Choroid plexus epithelial cell (primary cell): ENCODE measurements around the gene FOXK1.
"Not testable (repeated sequence)": the region's sequence is repeated elsewhere in the genome, so short reads cannot be mapped to it uniquely, and the experiment has no call there.

Experiments
- DNase-seq: peaks from one replicate; pipeline ENCODE4 v3.0.0-alpha.2; 2010; ENCODE audit warnings: low read depth
- H3K4me3 ChIP-seq: 2 replicates; pipeline ENCODE4 v1.5.1; 2011; ENCODE audit warnings: low read depth, mild to moderate bottlenecking, control low read depth, low read length, moderate library complexity
- TF ChIP-seq, protein P1 (sequence below): conservative IDR thresholded peaks from 2 replicates; pipeline ENCODE4 v1.5.1; 2011; ENCODE audit warnings: low read depth, mild to moderate bottlenecking, control low read depth, inconsistent platforms, low read length, moderate library complexity

Gene FOXK1

DNA sequence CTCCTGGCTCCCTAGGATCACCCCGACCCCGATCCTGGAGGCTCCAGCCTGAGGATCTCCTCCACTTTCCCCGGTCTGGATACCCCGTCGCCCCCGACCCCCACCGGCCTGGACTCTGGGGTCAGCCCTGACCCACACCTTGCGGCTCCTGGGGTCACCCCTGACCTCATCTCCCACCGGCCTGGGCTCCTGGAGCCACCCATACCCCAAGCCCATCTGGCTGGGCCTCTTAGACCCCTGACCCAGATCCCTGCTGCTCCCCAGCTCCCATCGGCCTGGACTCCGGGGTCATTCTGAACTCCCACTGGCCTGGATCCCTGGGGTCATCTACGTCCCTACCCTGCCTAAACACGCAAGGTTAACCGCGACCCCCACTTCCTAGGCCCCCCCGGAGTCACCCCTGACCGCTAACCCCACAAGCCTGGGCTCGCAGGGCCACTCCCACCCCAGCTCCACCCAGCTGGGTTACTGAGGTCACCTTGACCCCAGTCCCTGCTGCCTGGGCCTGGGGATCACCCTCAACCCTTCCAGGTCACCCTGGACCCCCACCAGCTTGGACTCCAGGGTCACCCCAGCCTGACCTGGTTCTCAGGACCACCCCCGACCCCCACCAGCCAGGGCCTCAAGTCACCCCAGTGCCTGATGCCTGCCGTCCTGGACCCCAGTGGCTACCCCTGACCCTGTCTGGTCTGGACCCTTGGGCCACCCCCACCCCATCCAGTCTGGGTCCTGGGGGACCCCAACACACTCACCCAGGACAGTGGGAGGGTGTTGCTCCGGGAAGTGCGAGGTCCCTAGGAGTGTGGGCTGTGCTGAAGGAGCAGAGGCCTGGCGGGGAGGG, 1.2 kb downstream of the FOXK1 start:
- DNase-seq: no peak
- TF ChIP-seq, protein P1, sequence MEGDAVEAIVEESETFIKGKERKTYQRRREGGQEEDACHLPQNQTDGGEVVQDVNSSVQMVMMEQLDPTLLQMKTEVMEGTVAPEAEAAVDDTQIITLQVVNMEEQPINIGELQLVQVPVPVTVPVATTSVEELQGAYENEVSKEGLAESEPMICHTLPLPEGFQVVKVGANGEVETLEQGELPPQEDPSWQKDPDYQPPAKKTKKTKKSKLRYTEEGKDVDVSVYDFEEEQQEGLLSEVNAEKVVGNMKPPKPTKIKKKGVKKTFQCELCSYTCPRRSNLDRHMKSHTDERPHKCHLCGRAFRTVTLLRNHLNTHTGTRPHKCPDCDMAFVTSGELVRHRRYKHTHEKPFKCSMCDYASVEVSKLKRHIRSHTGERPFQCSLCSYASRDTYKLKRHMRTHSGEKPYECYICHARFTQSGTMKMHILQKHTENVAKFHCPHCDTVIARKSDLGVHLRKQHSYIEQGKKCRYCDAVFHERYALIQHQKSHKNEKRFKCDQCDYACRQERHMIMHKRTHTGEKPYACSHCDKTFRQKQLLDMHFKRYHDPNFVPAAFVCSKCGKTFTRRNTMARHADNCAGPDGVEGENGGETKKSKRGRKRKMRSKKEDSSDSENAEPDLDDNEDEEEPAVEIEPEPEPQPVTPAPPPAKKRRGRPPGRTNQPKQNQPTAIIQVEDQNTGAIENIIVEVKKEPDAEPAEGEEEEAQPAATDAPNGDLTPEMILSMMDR: no peak

DNA sequence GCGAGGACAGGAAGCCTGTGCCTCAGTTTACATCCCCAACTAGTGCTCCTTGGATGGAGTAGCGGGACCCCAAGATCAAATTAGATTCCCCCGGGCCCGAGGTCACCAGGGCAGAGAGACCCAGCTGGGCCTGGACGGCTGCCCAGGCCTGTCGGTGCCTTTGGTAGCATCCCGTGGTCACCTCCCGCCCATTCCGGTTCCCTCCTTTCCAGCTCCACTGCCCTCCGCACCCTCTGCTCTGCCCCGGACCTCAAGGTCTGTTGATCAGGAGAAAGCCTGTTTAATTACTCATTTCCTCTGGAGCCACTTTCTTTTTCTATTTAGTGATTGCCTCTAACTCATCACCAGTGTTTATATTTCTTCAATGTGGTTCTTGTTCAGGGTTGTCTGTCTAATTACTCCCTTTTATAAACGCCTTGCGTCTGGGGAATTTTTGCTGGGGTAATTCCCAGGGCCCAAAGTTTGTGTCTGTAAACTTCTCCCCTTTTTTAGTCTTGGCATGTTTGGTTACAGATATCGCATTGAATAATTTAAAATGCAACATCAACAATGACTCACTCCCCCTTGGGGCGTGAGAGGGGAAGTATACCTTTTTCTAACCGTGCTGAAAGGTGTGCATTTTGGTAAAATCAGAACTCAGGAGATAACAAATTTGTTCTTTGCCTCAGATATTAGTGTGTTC, 1.9 kb downstream of the FOXK1 start:
- peak overlapping the region; percentile 86 for H3K4me3 ChIP-seq
- TF ChIP-seq, protein P1: peak; percentile 37
- peak; percentile 77 for DNase-seq

More for the DNA sequence above, 1.2 kb downstream of the FOXK1 start:
- H3K4me3 ChIP-seq: peak overlapping the region; percentile 86

DNA sequence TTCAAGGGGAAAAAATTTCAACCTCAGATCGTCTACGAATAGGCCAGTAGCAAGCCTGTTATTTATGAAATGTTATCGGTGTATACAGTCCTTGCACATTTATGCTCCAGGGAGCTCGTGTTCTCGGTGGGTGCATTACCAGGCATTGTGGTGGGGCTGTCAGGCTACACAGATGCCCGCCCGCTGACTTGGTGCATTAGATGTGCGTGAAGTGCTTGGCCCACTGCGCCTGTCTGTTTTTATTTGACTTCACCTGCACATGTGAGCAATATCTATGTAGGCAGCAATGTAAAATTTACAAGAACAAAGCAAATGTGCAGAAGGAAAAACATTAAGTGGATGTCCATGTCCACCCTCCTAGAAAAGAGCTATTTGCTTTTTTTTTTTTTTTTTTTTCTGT, 2.8 kb downstream of the FOXK1 start:
- peak overlapping the region; percentile 12 for H3K4me3 ChIP-seq
- DNase-seq: no peak

DNA sequence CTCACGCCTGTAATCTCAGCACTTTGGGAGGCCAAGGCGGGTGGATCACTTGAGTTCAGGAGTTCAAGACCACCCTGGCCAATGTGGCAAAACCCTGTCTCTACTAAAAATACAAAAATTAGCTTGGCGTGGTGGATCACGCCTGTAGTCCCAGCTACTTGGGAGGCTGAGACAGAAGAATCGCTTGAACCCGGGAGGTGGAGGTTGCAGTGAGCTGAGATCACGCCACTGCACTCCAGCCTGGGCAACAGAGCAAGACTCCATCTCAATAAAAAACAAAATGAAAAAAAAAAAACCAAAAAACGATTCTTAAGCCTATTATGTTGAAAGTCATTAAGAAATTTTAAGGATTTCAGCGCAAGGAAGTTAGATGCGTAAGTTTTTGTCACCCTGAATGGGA, 3.6 kb downstream of the FOXK1 start:
- DNase-seq, H3K4me3 ChIP-seq: not testable (repeated sequence)

More for the DNA sequence above, 2.8 kb downstream of the FOXK1 start:
- TF ChIP-seq, protein P1: no peak

DNA sequence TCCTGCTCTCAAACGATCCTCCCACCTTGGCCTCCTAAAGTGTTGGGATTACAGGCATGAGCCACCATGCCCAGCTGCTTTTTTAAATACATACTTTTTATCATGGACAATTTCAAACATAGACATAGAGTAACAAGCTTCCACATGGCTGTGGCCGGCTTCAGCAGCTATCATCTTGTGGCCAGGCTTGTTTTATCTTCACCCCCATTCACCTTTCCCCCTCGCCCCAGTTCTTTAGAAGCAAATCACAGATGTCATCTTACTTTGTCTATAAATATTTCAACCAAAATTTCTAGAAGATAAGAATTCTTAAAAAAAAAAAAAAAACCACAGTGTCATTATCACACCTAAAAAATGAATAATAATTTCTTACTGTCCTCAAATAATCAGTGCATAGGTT, 5.9 kb downstream of the FOXK1 start:
- no peak for DNase-seq
- H3K4me3 ChIP-seq: no peak overlapping the region
- TF ChIP-seq, protein P1: no peak

DNA sequence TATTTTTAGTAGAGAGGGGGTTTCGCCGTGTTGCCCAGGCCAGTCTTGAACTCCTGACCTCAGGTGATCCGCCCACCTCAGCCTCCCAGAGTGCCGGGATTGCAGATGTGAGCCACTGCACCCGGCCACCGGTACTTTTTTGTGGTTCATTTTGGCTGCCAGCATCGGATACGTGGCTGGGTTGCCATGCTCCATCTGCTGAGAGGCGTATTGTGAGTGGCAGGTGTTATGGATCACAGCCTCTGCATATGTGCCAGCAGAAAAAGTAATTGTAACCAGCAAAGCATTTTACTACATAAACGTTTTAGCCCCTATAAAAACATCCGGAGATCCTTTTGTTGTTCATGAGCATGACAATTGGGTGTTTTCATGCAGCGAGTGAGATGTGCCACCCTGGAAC, 7.1 kb downstream of the FOXK1 start:
- no peak overlapping the region for H3K4me3 ChIP-seq
- DNase-seq: no peak
- TF ChIP-seq, protein P1: no peak

DNA sequence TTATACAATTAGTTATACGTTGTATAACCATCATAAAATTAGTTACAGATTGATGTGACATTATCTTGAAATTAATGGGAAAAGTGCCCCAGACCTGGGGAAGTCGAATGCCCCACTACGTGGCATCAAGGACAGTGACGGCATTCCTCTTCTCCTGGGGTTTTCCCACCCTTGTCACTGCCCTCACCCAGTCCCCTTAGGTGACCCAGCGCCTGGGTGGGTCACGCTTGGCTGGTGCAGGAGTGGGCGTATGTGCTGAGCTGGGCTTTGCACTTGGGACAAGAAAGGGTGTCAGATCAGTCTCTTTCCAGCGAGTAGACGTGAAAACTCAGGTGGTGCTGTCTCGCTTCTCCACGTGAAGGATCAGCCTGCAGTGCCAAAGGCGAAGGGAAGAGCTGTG, 7.6 kb downstream of the FOXK1 start:
- TF ChIP-seq, protein P1: no peak
- DNase-seq: no peak
- no peak overlapping the region for H3K4me3 ChIP-seq
